ENCODE results near the gene NLRP10.

DNA sequence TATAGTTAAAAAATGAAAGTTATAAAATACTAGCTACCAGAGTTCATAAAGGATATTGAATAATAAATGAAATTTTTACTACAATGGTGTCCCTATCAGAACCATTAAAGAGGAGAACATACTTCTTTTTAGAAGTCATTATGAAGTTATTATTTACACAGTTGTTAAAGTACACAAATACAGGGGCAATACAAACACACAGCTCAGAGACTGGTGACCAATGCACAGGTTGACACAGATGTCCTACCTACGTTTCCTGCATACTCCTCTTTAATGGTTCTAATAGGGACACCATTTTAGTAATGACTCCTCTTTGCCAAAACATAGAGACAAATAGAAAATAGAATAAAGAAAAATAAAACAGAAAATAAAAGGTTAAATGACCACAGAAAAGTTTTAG is 10.1 kb downstream of the NLRP10 start:
- TF ChIP-seq, protein P1, sequence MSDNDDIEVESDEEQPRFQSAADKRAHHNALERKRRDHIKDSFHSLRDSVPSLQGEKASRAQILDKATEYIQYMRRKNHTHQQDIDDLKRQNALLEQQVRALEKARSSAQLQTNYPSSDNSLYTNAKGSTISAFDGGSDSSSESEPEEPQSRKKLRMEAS (IDR thresholded peaks at IDR 0.05; ENCODE audit: low read depth) = no peak
- TF ChIP-seq NFIC (IDR thresholded peaks at IDR 0.05; ENCODE audit: borderline replicate concordance) (no peak), POLR2AphosphoS5 (IDR thresholded peaks at IDR 0.05; ENCODE audit: low read depth, low read length) (no peak), JUND (IDR thresholded peaks at IDR 0.05) (no peak), SMC3 (IDR thresholded peaks at IDR 0.05; ENCODE audit: low read depth, low read length) (no peak), EP300 (IDR thresholded peaks at IDR 0.05; ENCODE audit: borderline replicate concordance in 1 of 2, low read depth in 1 of 2, low read length in 1 of 2) (no peak), SIN3A (IDR thresholded peaks at IDR 0.05; ENCODE audit: borderline replicate concordance, low read depth, low read length) (no peak)
- TF ChIP-seq, protein P2, sequence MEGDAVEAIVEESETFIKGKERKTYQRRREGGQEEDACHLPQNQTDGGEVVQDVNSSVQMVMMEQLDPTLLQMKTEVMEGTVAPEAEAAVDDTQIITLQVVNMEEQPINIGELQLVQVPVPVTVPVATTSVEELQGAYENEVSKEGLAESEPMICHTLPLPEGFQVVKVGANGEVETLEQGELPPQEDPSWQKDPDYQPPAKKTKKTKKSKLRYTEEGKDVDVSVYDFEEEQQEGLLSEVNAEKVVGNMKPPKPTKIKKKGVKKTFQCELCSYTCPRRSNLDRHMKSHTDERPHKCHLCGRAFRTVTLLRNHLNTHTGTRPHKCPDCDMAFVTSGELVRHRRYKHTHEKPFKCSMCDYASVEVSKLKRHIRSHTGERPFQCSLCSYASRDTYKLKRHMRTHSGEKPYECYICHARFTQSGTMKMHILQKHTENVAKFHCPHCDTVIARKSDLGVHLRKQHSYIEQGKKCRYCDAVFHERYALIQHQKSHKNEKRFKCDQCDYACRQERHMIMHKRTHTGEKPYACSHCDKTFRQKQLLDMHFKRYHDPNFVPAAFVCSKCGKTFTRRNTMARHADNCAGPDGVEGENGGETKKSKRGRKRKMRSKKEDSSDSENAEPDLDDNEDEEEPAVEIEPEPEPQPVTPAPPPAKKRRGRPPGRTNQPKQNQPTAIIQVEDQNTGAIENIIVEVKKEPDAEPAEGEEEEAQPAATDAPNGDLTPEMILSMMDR (IDR thresholded peaks at IDR 0.05) = no peak
- TF ChIP-seq, protein P3, sequence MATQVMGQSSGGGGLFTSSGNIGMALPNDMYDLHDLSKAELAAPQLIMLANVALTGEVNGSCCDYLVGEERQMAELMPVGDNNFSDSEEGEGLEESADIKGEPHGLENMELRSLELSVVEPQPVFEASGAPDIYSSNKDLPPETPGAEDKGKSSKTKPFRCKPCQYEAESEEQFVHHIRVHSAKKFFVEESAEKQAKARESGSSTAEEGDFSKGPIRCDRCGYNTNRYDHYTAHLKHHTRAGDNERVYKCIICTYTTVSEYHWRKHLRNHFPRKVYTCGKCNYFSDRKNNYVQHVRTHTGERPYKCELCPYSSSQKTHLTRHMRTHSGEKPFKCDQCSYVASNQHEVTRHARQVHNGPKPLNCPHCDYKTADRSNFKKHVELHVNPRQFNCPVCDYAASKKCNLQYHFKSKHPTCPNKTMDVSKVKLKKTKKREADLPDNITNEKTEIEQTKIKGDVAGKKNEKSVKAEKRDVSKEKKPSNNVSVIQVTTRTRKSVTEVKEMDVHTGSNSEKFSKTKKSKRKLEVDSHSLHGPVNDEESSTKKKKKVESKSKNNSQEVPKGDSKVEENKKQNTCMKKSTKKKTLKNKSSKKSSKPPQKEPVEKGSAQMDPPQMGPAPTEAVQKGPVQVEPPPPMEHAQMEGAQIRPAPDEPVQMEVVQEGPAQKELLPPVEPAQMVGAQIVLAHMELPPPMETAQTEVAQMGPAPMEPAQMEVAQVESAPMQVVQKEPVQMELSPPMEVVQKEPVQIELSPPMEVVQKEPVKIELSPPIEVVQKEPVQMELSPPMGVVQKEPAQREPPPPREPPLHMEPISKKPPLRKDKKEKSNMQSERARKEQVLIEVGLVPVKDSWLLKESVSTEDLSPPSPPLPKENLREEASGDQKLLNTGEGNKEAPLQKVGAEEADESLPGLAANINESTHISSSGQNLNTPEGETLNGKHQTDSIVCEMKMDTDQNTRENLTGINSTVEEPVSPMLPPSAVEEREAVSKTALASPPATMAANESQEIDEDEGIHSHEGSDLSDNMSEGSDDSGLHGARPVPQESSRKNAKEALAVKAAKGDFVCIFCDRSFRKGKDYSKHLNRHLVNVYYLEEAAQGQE (IDR thresholded peaks at IDR 0.05; ENCODE audit: low read depth, low read length) = no peak
- TF ChIP-seq, protein P4, sequence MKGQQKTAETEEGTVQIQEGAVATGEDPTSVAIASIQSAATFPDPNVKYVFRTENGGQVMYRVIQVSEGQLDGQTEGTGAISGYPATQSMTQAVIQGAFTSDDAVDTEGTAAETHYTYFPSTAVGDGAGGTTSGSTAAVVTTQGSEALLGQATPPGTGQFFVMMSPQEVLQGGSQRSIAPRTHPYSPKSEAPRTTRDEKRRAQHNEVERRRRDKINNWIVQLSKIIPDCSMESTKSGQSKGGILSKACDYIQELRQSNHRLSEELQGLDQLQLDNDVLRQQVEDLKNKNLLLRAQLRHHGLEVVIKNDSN (IDR thresholded peaks at IDR 0.05; ENCODE audit: borderline replicate concordance, low read depth) = no peak

All from SK-N-SH (cell line).